Measurements from ENCODE around the gene PCDHGC5.

Gene PCDHGC5

DNA sequence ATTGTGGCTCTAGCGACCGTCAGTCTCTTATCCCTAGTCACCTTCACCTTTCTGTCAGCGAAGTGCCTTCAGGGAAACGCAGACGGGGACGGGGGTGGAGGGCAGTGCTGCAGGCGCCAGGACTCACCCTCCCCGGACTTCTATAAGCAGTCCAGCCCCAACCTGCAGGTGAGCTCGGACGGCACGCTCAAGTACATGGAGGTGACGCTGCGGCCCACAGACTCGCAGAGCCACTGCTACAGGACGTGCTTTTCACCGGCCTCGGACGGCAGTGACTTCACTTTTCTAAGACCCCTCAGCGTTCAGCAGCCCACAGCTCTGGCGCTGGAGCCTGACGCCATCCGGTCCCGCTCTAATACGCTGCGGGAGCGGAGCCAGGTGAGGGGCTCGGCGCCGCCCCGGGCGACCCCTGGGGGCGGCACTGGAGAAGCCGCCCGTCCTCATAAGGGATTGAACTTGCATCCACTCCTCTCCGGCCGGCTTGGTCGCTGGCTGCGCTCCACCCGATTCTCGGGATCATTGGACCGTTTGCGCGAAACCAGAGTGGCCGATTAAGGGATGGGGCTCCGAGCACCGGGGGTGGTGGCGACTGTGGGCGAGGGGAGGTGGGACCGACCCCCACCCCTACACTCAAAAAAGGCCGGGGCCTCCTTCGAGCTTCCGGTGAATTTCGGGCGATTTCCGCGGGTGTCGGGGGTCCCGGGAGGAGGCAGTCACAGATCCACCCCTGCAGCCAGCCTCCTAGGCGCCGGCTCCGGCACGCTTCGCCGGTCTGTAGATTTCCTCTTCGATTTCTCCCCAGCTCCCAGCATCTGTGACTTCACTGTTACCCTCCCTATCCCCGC is 2.7 kb downstream of the PCDHGC5 start:
- no peak for DNase-seq

DNA sequence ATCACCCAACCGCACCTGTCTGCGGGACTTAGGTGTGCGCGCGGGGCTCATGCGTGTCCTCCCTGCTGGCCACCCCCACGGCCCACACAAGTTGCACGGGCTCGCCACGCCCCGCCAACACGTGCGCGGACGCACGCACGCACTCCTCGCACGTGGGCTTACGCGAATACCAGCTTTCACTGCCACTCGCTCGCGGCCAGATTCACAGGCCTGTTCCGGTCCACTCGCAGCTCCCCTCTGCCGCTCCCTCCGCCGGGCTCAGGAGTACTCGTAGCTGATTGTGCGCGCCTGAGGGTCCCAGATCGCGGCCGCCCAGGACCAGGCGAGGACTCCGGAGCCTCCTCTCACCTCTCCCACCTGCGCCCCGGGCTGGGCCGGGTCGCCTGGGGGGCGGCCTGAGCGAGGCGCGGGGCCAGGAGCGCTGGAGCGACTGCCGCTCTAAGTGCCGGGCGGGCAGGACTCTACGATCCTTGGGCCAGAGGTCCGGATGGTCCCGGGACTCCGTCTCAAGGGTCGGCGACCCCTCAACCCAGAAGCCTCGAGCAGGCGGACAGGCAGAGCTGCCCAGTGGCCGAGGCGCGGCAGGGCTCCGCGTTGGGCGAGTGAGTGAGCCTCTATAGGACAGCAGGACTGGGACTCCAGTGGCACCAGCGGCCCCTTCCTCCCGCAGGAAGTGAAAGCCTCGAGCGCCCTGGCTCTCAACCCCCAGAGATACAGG is 3.4 kb downstream of the PCDHGC5 start:
- no peak for DNase-seq

DNA sequence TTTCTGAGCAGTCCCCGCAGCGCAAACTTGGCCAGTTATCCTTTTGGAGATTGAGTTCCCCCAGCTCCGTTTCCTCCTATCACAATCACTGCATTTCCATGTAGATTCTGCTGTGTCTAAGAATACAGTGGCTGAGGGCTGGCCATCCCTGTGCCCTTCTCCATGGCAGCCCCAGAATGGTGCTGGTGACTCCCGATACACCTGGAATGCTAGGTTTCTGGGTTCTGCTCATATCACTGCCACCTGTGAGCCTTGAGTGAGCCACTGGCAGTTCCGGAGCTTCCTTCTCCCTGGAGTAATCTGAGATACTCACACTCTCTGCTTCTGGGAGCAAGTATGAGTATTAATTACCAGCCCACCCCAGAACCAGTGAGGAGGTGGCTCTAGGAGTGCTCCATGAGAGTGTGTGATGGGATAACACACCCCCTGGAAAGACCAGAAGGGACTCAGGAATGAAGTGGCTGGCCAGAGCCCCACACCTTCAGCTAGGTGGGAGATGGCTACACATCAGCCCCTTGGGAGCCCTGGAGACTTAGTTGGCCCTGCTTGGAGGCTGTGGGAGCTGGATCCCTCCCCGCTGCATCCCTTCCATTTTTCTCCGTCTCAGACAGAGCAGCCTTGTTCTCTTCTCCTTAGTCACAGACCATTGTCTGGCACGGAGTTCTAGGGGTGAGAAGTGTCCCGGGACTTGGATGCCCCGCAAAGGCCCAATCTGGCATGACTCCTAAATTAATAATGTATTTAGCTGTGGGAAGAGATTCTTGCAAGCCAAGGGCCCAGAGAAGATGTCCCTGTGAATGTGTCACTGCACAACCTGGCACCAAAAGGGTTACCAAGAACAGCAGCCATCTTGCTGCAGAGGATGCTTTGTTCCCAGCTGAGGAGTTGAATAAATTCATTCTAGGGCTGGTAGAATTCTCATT is 4.9 kb downstream of the PCDHGC5 start:
- DNase-seq = no peak

DNA sequence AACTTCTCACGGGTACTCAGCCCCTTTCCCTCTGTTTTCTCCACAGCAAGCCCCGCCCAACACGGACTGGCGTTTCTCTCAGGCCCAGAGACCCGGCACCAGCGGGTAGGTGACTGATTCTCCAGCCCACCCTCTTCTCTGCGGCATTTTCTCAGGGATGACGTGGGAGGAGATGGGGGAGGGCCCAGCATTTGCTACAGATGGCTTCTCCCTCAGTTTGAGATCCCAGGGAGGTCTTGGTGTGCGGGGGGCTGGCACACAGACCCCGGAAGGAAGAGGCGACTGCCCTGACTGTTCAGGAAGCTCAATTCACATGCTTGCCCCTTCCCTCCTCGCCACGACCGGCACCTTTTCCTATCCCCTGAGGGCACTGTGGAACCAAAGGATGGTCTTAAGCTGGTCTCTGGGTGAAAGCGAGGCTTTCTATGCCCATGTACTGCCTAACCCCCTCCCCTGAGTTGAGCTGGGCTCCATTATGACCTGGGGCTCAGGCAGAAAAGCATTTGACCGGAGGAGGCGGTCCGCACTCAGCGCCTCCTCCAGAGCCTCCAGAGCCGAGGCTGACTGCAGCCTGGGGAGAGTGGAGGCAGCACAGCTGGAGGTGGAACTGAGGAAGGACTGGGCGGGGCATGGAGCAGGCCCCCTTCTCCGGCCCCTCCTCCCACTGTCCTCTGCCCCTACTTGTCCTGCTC is 6.0 kb downstream of the PCDHGC5 start:
- DNase-seq = no peak

DNA sequence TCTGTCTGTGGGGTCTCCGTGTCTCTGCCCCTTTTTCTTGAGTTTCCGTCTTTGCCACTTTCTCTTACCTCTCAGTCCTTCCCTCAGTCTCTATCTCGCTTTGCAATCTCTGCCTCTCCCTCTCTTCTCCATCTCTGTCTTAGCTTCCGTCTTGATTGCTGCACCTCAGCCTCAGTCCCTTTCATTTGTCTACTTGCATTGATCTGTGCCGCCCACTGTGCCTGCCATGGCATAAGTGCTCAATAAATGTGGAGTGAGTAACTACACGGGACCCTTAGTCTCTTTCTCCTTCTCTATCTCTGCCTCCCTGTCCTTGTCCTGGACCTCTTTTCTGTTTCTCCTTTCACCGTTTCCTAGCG is 6.6 kb downstream of the PCDHGC5 start:
- no peak for DNase-seq

DNA sequence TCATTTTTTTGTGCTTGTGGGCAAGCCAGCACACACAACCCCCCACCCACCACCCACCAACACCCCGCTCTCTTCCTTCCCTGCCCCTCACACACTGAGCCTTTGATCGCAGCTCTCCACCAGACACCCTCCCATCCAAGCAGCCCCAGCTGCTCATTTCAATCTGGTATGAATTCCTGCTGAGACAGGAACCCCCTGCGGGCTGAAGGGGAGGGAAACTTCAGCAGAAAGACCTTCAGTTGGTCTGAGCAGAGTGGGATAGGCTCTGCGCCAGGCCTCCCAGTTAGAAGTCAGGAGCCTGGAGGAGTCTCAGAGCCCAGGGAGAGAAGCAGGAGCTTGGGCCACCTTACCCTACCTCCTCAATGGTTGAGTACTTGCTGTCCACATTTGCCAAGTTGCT is 7.2 kb downstream of the PCDHGC5 start:
- DNase-seq = no peak

DNA sequence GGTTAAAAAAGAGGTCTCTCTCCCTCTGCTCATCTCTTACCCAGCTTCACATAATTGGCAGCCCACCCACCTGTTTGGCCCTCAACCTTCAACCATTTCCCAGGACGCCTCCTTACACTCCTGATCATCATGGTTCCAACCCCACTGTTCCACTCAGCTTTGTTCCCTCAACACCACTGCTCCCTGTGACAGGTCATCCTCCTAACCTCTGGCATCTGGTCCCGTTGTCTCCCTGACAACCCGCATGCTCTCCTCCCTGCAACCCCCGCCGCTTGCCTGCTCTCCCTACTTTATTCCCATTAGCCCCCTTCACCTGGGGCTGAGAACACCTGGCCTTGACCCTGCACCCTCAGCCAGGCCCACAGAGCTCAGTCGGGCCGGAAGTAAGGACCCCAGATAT is 12.9 kb downstream of the PCDHGC5 start:
- DNase-seq = no peak

DNA sequence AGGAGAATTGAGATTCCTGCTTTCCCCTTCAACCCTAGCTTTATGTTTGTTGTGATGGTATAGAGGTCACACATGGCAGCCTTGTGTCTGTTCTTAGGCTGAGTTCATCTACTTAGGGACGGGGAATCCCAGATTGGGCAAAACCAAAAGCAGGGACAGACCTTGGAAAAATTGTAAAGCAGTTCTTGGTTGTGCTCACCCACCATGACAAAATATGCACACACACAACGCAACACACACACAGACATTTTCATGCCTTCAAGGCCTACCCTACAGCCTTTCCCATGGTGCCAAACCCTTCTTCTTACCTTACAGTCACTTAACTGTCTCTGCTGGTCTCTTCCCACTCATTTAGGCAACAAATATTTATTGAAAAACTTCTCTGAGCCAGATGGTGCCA is 14.8 kb downstream of the PCDHGC5 start:
- no peak for DNase-seq

DNA sequence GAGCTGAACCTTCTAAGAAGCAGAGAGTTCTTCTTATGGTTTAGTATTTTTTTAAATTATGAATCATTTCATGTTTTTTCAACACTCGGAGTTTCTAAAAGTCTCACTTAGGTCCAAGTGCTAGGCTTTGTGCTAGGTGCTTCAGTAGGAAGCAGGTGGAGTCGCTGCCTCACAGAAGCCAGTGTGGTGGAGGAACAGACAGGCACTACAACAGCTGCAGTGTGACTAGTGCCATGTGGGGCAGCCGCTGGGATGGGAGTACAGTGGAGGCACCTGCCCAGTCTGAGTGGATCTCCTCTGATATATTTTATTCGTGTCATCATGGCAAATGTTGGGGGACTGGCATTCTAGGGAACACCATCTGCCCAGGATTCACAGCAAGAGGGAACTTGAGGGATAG is 15.3 kb downstream of the PCDHGC5 start:
- DNase-seq = no peak

DNA sequence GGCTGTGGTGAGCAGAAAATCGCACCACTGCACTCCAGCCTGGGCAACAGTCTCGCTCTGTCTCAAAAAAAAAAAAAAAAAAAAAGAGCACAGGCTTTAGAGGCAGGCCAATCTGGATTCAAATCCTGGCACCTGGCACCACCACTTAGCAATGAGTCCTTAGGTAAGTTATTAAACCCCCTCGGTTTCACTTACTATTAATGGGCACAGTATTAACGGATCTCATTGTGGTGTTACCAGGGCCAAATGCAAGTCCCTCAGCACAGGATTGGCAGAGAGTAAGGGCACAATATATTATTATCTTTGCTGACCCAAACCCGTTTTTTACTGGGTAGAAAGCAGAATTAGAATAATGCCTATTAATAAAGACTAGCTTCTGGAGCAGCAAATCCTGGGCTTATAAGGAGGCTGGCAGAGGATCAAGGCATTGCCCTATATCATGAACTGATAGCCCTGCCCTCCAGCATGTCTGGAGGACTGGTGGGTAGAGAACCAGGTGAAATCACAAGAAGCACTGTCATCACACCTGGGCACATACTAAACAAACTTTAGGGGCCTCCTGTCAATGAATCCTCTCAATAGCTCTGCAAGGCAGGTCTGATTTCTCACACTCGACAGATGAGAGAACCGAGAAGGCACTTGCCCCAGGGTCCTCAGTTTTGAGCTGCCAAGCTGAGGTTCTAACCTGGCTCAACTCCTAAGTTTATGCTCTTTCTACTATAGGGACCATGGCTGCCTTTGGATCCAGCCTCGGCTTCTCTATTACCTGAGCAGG is 17.7 kb downstream of the PCDHGC5 start:
- no peak for DNase-seq

DNA sequence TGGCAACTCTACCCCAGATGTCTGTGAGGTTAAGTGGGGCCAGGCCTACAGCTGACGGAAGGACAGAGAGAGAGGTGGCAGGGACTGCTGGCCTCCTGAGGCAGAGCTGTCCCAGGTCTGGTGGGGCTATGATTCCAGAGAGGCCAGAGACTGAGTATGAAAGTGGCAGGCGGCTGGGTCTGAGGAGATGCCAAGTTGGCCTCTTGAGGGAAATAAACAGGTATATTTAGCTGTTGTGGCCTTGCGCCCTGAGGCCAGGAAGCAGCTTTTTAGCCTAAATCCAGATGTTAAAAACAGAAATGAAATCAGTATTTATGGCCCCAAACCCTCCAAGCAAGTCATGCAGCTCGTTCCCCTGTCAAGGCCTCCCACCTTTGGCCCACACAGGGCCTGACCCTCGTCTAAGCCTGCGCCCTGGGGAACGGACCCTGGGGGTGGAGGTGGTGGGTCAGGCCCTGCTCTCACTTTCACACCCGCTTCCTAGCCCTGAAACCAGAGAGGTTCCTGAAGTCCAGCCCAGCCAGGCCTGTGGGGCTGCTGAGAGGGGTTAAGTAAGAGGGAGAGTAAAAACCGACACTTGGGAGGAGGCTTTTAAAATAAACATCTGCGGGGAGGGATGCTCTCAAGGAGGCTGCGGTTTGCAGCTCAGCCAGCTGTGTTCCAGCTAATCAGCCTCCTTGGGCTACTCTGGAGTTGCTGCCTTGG is 18.7 kb downstream of the PCDHGC5 start:
- no peak for DNase-seq

DNA sequence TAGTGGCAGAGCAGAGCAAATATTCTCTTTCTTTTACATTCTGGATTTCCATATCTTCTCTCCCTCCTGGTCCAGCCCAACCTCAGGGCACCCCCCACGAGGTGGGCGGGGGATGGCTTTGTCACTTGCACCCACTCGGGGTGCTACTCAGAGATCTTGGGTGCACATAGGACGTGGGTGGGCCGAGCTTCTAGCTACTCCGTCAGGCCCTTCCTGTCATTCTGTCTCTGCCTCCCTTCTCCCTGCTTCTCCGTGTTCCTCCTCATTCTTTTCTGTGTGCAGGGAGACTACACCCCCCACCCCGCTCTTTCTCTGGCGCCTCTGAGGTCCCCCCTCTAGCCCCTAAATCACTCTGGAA is 19.5 kb downstream of the PCDHGC5 start:
- DNase-seq = no peak

DNA sequence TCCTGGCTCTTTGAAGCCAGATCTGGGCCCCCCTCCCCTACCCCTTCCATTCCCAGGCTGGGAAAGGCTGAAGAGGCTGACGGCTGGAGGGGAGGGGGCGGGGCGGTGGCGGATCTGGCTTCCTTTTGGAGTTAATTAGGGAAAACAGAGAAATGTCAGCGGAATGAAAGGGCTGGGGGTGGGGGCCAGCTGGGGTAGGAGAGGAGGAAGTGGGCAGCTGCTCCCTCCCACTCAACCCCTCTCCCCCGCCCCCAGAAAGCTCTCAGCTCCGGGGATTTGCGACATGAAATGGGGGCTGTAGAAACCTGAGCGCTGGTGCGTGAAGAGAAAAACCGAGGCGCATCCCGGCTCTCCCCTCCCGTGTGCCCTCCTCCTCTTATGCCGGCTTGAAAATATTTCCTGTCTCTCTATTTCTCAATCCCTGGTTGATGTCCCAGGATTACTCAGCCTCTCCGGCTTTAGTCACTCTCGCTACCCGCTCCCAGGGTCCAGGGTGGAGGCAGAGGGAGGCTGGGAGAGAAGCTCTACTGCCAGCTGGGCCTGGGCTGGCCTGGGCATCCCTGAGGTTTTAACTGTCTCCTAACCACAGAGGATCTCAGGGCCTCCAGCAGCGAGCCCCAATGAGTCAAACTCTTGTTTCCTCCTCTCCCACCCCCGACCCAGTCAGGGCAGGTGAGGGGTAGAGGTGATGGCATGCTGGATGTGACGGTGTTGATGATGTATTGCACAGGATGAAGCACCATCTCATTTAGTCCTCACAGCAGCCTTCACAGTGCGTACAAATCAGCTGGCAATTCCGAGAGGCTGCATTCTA is 20.1 kb downstream of the PCDHGC5 start:
- peak; percentile 81 for DNase-seq

DNA sequence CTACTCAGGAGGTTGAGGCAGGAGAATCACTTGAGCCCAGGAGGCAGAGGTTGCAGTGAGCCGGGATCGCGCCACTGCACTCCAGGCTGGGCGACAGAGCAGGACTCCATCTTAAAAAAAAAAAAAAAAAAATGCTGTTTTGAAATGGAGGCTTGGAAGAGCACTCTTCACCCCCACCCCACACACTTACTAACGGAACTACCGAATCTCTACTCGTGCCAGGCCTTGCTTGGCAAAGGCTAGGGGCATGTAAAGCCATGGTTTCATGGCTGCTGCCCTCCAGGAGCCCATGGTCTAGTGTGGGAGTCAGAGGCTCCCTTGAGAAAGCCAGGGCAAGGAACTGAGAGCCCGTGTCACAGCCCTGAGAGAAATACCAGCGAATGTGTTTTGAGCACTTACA is 21.3 kb downstream of the PCDHGC5 start:
- no peak for DNase-seq

DNA sequence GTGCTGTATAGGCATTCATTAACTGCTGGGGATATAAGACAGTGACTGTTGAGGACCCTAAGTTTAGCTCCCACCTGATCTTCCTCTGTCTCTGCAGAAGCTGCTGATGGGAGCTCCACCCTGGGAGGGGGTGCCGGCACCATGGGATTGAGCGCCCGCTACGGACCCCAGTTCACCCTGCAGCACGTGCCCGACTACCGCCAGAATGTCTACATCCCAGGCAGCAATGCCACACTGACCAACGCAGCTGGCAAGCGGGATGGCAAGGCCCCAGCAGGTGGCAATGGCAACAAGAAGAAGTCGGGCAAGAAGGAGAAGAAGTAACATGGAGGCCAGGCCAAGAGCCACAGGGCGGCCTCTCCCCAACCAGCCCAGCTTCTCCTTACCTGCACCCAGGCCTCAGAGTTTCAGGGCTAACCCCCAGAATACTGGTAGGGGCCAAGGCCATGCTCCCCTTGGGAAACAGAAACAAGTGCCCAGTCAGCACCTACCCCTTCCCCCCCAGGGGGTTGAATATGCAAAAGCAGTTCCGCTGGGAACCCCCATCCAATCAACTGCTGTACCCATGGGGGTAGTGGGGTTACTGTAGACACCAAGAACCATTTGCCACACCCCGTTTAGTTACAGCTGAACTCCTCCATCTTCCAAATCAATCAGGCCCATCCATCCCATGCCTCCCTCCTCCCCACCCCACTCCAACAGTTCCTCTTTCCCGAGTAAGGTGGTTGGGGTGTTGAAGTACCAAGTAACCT is 22.1 kb downstream of the PCDHGC5 start:
- DNase-seq = no peak

DNA sequence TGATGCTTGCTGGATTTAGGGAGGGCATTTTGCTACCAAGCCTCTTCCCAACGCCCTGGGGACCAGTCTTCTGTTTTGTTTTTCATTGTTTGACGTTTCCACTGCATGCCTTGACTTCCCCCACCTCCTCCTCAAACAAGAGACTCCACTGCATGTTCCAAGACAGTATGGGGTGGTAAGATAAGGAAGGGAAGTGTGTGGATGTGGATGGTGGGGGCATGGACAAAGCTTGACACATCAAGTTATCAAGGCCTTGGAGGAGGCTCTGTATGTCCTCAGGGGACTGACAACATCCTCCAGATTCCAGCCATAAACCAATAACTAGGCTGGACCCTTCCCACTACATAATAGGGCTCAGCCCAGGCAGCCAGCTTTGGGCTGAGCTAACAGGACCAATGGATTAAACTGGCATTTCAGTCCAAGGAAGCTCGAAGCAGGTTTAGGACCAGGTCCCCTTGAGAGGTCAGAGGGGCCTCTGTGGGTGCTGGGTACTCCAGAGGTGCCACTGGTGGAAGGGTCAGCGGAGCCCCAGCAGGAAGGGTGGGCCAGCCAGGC is 23.0 kb downstream of the PCDHGC5 start:
- no peak for DNase-seq

DNA sequence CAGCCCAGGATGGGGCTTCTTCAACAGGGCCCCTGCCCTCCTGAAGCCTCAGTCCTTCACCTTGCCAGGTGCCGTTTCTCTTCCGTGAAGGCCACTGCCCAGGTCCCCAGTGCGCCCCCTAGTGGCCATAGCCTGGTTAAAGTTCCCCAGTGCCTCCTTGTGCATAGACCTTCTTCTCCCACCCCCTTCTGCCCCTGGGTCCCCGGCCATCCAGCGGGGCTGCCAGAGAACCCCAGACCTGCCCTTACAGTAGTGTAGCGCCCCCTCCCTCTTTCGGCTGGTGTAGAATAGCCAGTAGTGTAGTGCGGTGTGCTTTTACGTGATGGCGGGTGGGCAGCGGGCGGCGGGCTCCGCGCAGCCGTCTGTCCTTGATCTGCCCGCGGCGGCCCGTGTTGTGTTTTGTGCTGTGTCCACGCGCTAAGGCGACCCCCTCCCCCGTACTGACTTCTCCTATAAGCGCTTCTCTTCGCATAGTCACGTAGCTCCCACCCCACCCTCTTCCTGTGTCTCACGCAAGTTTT is 23.6 kb downstream of the PCDHGC5 start:
- DNase-seq = peak; percentile 84

DNA sequence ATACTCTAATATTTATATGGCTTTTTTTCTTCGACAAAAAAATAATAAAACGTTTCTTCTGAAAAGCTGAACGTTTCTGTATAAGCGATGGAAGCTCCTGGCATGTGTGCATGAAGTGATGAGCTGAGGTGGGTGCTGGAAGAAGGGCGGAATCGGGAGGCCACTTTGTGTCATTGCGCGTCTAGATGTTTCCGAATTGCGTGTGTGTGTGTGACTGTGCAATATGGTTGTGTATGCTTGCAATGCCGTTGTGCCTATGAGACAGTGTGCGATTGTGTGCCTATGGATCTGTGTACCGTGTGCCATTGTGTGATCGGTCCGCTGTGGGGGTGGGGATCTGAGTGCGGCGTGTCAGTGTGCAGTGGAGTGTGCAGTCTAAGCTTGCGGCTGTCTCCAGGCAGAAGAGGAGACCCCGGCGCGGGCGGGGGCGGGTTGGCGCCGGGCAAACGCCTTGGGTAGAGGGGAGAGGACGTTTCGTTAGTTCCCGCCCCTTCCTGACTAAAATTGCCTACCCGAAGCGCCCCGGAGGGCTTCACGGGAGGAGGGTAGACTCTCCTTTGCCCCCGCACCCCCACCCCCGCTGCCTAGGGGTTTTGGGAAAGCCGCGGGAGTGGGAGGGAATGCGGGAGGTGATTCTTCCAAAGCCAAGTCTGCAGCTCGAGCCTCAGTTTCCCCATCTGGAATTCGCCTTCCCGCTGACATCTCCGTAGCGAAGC is 24.2 kb downstream of the PCDHGC5 start:
- DNase-seq = no peak
